NCI-H1105 (cell line): Measurements from ENCODE around the gene FAM200C.

Experiments
- DNase-seq: peaks from one replicate; lab custom pipeline; 2025; lab: John Stamatoyannopoulos, UW

The FAM200C gene

GRCh38 chr5:160419458-160420330 lies 19.8 kb upstream of the FAM200C start:
- no peak for DNase-seq

- DNase-seq = peak; percentile 75
Measured at GRCh38 chr5:160418561-160419457, 19.0 kb upstream of the FAM200C start, which contains the start of gene SLU7. Gene SLU7, minus strand, starts transcription at chr5:160419081. Its CDS starts 3,787 bp downstream, at chr5:160415294.

- no peak for DNase-seq
Measured at GRCh38 chr5:160398806-160399205, 1.0 kb downstream of the FAM200C start.

- no peak for DNase-seq
Measured at GRCh38 chr5:160397492-160397891, 2.4 kb downstream of the FAM200C start.

- no peak for DNase-seq
Measured at GRCh38 chr5:160395111-160395510, 4.7 kb downstream of the FAM200C start.

GRCh38 chr5:160390787-160391696 lies 8.8 kb downstream of the FAM200C start:
- no peak for DNase-seq

GRCh38 chr5:160387445-160387844 lies 12.4 kb downstream of the FAM200C start:
- no peak for DNase-seq

GRCh38 chr5:160385496-160385895 lies 14.4 kb downstream of the FAM200C start:
- no peak for DNase-seq

GRCh38 chr5:160384681-160385080 lies 15.2 kb downstream of the FAM200C start:
- no peak for DNase-seq

- no peak for DNase-seq
Measured at GRCh38 chr5:160382346-160382745, 17.5 kb downstream of the FAM200C start.

GRCh38 chr5:160380041-160380440 lies 19.8 kb downstream of the FAM200C start:
- DNase-seq = no peak

- DNase-seq = no peak
Measured at GRCh38 chr5:160379511-160379910, 20.3 kb downstream of the FAM200C start.

GRCh38 chr5:160378330-160378729 lies 21.5 kb downstream of the FAM200C start:
- DNase-seq = no peak

GRCh38 chr5:160377651-160378050 lies 22.2 kb downstream of the FAM200C start:
- DNase-seq = no peak

- no peak for DNase-seq
Measured at GRCh38 chr5:160376416-160376815, 23.4 kb downstream of the FAM200C start.

GRCh38 chr5:160375701-160376100 lies 24.2 kb downstream of the FAM200C start:
- DNase-seq = no peak

GRCh38 chr5:160375166-160375565 lies 24.7 kb downstream of the FAM200C start:
- no peak for DNase-seq

GRCh38 chr5:160371294-160371693 lies 28.6 kb downstream of the FAM200C start:
- DNase-seq = no peak

GRCh38 chr5:160370713-160371034 lies 29.2 kb downstream of the FAM200C start:
- no peak for DNase-seq

- DNase-seq = no peak
Measured at GRCh38 chr5:160369990-160370712, 29.7 kb downstream of the FAM200C start, which contains the start of gene C1QTNF2. Gene C1QTNF2, minus strand, starts transcription at chr5:160370626. Its CDS starts 15,615 bp downstream, at chr5:160355011.

GRCh38 chr5:160367885-160368284 lies 32.0 kb downstream of the FAM200C start:
- DNase-seq = no peak
